Activated naive CD8-positive, alpha-beta T cell treated with anti-CD3 and anti-CD28 coated beads for 36 hours (primary cell): ENCODE measurements around the gene GJB1. TPM values are rescaled to one million over a fixed set of nuclear protein-coding genes. Genes with fewer than 3 reads are reported as not detected.
A peak's percentile ranks its signal among the peaks of the same experiment; 100 is the strongest.
"Not testable (repeated sequence)": the region's sequence is repeated elsewhere in the genome, so short reads cannot be mapped to it uniquely, and the experiment has no call there.

Source experiments
- DNase-seq: peaks from one replicate; pipeline ENCODE4 v3.0.0; 2021
- H3K27ac Mint-ChIP-seq: one replicate; pipeline ENCODE4 v1.8.0; 2022; ENCODE audit warnings: mild to moderate bottlenecking, moderate library complexity, mixed read lengths
- H3K27me3 Mint-ChIP-seq: one replicate; pipeline ENCODE4 v1.8.0; 2022; ENCODE audit warnings: mild to moderate bottlenecking, mixed read lengths
- H3K36me3 Mint-ChIP-seq: one replicate; pipeline ENCODE4 v1.8.0; 2021; ENCODE audit warnings: mild to moderate bottlenecking, mixed read lengths
- H3K4me1 Mint-ChIP-seq: one replicate; pipeline ENCODE4 v1.8.0; 2021; ENCODE audit warnings: mixed read lengths
- H3K4me3 Mint-ChIP-seq: one replicate; pipeline ENCODE4 v1.8.0; 2022; ENCODE audit warnings: mild to moderate bottlenecking, moderate library complexity, mixed read lengths
- H3K9me3 Mint-ChIP-seq: one replicate; pipeline ENCODE4 v1.8.0; 2022; ENCODE audit warnings: mixed read lengths
- total RNA-seq, 2 experiments: library from RNA; stranded (reverse); gene quantifications; one replicate each; pipeline ENCODE4 v1.2.3, GENCODE V29; 2021

GJB1 gene
- total RNA-seq, 2 experiments from 2014 or later = not detected

GRCh38 chrX:71235482-71235881, 12.5 kb downstream of the GJB1 start:
- H3K4me1 Mint-ChIP-seq = no peaks in the 10 kb centered on the region
- no peak overlapping the region for H3K27ac Mint-ChIP-seq
- H3K9me3 Mint-ChIP-seq = no peaks in the 10 kb centered on the region
- H3K27me3 Mint-ChIP-seq = no peaks in the 10 kb centered on the region
- no peak for DNase-seq
- H3K4me3 Mint-ChIP-seq = no peak overlapping the region
- peaks cover 7% of the 10 kb centered on the region for H3K36me3 Mint-ChIP-seq

DNA sequence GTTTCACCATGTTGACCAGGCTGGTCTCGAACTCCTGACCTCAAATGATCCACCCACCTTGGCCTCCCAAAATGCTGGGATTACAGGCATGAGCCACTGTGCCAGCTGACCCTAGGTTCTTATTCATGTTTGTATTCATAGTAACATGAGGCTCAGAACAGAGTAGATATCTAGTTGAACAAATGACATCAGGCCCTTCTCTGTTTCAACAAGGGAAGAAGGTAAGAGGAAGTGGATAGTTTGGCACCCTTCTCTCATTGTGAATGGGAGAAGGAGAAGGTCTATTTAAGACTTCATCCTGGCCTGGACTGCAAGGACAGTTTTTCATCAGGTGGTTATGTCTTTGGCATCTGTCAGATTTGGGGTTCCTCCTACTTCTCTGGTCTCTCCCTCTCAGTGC, 13.8 kb downstream of the GJB1 start:
- Mint-ChIP-seq H3K36me3 (peaks cover 17% of the 10 kb centered on the region), H3K27ac (no peak overlapping the region), H3K27me3 (no peaks in the 10 kb centered on the region), H3K4me3 (no peak overlapping the region), H3K4me1 (no peaks in the 10 kb centered on the region), H3K9me3 (no peaks in the 10 kb centered on the region)
- DNase-seq = no peak

- Mint-ChIP-seq H3K27ac (no peak overlapping the region), H3K36me3 (peaks cover 20% of the 10 kb centered on the region), H3K4me1 (no peaks in the 10 kb centered on the region), H3K4me3 (no peak overlapping the region), H3K27me3 (no peaks in the 10 kb centered on the region), H3K9me3 (no peaks in the 10 kb centered on the region)
- DNase-seq = no peak
Measured at GRCh38 chrX:71239781-71240180, 16.8 kb downstream of the GJB1 start.

DNA sequence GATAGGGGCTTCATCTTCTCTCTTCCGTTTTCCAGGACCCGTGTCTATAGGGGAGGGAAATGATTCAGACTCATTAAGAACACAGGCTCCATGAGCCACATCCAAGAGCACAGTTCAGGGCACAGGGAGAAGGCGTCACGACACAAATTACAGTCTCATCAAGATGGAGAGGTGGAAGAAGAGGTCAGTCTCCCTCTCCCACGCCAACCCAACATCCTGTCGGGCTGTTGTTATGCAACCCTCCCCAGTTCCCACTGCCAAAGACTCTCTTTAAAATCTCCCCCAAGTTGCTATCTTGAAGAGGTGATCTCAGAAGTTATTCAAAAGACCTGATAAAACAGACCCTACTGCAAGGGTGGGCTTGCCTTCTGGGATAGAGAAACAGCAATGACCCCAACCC, 18.3 kb downstream of the GJB1 start:
- Mint-ChIP-seq H3K27ac (no peak overlapping the region), H3K4me3 (no peak overlapping the region), H3K36me3 (peaks cover 23% of the 10 kb centered on the region), H3K9me3 (no peaks in the 10 kb centered on the region), H3K27me3 (no peaks in the 10 kb centered on the region), H3K4me1 (no peaks in the 10 kb centered on the region)
- DNase-seq = no peak

GRCh38 chrX:71244359-71245128, 21.5 kb downstream of the GJB1 start:
- Mint-ChIP-seq H3K27me3 (no peaks in the 10 kb centered on the region), H3K9me3 (no peaks in the 10 kb centered on the region), H3K4me1 (no peaks in the 10 kb centered on the region), H3K36me3 (peaks cover 23% of the 10 kb centered on the region), H3K27ac (no peak overlapping the region), H3K4me3 (no peak overlapping the region)
- no peak for DNase-seq

- Mint-ChIP-seq H3K9me3 (no peaks in the 10 kb centered on the region), H3K4me1 (no peaks in the 10 kb centered on the region), H3K27me3 (no peaks in the 10 kb centered on the region), H3K4me3 (no peak overlapping the region), H3K36me3 (peaks cover 21% of the 10 kb centered on the region), H3K27ac (no peak overlapping the region)
- DNase-seq = no peak
Measured at GRCh38 chrX:71245159-71245558, 22.1 kb downstream of the GJB1 start.

- H3K4me1 Mint-ChIP-seq = peaks cover 31% of the 10 kb centered on the region
- peaks cover 10% of the 10 kb centered on the region for H3K36me3 Mint-ChIP-seq
- no peaks in the 10 kb centered on the region for H3K27me3 Mint-ChIP-seq
- no peaks in the 10 kb centered on the region for H3K9me3 Mint-ChIP-seq
- H3K4me3 Mint-ChIP-seq = peak overlapping the region; percentile 47
- DNase-seq = no peak
- peak overlapping the region; percentile 63 for H3K27ac Mint-ChIP-seq
Measured at GRCh38 chrX:71250841-71251240, 27.8 kb downstream of the GJB1 start.

GRCh38 chrX:71251466-71251973, 28.5 kb downstream of the GJB1 start:
- peak overlapping the region; percentile 88 for H3K4me3 Mint-ChIP-seq
- peaks cover 10% of the 10 kb centered on the region for H3K36me3 Mint-ChIP-seq
- no peaks in the 10 kb centered on the region for H3K9me3 Mint-ChIP-seq
- peaks cover 32% of the 10 kb centered on the region for H3K4me1 Mint-ChIP-seq
- DNase-seq = peak; percentile 26
- no peaks in the 10 kb centered on the region for H3K27me3 Mint-ChIP-seq
- peak overlapping the region; percentile 63 for H3K27ac Mint-ChIP-seq

DNA sequence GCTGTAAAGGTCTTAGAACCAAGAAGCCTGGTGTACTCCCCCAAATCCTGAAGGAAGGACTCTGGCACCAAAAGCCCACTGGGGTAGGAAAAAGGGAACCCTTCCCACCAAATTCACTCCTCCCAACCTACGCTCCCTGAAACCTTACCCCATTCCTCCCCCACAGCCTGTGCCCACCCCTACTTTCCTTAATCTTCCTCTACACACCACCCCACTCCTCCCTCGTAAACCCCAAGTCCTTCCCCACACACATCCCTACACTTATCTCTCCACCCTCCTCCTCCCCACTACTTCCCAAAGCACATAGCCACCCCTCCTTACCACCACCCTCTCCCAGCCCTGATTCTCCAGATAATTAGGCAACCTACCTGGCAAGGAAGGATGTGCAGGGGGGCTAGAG, 29.2 kb downstream of the GJB1 start:
- peak overlapping the region; percentile 88 for H3K4me3 Mint-ChIP-seq

GRCh38 chrX:71253253-71254091, 30.4 kb downstream of the GJB1 start:
- DNase-seq = peak; percentile 49
- peak overlapping the region; percentile 94 for H3K27ac Mint-ChIP-seq
- peaks cover 32% of the 10 kb centered on the region for H3K4me1 Mint-ChIP-seq
- no peaks in the 10 kb centered on the region for H3K9me3 Mint-ChIP-seq
- H3K4me3 Mint-ChIP-seq = peak overlapping the region; percentile 88
- H3K36me3 Mint-ChIP-seq = peaks cover 10% of the 10 kb centered on the region
- H3K27me3 Mint-ChIP-seq = no peaks in the 10 kb centered on the region

More for the DNA sequence above, 29.2 kb downstream of the GJB1 start:
- no peak for DNase-seq
- no peaks in the 10 kb centered on the region for H3K9me3 Mint-ChIP-seq
- H3K36me3 Mint-ChIP-seq = peaks cover 10% of the 10 kb centered on the region
- H3K27ac Mint-ChIP-seq = no peak overlapping the region
- peaks cover 32% of the 10 kb centered on the region for H3K4me1 Mint-ChIP-seq
- no peaks in the 10 kb centered on the region for H3K27me3 Mint-ChIP-seq

DNA sequence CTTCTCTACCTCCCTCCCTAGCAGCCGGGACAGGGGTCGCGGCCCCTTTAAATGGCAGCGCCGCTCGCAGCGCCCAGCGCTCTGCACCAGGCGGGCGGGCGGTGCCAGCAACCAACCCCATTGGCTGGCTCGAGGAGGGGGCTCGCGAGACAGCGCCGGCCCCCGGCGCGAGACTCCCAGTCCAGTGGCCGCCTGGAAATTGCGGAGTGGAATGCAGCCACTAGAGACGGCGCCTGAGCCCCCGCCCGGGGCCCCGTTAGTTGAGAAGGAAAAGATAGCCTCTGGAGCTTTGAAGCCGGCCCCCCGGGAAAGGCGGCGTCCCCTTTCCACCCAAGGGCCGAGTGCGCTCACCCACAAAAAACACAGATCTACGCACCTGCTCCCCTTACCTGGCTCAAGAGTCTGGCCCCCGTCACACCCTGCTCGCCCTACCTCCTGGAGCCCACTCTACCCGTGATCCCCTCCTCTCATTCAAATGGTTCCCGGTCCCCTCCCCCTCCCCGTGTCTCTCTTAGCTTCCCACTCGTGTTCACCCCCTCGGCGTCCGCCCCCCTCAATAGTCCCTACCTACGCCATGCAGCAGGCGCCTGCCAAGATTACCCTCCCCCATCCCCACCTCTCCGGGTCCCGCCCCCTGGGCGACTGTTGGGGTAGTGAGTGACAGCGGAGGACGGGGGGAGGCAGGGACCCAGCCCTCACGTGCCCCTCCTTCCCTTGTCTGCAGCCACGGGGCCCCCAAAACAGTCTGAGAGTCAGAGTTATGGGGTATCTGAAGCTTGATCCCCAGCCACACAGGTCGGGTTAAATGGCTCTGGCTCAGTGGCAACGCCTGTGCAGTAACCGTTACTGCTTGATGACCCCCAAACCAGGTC, 31.3 kb downstream of the GJB1 start, which contains the start of gene ZMYM3:
Gene ZMYM3 (minus strand): TSS at position 49 of the 872 bp plus-strand sequence. CDS start 885 bp downstream, outside the sequence.
- no peaks in the 10 kb centered on the region for H3K9me3 Mint-ChIP-seq
- peak within 1 kb of the TSS; percentile 88 for H3K4me3 Mint-ChIP-seq
- peaks cover 9% of the 10 kb centered on the region for H3K36me3 Mint-ChIP-seq
- H3K4me1 Mint-ChIP-seq = peaks cover 32% of the 10 kb centered on the region
- H3K27me3 Mint-ChIP-seq = no peaks in the 10 kb centered on the region
- H3K27ac Mint-ChIP-seq = peak within 1 kb of the TSS; percentile 94
- DNase-seq = peak; percentile 85

DNA sequence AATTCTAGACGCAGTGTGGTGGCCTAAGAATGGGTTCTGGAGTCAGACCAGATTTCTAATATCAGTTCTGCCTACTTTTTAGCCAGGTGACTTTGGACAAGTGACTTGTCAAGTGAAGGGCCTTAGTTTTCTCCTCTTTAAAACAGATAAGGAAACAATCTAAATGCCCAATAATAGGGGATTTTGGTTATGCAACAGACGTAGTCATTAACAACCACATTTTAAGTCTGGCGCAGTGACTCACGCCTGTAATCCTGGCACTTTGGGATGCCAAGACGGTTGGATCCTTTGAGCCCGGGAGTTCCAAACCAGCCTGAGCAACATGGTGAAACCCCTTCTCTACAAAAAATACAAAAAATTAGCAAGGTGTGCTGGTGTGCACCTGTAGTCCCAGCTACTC, 33.0 kb downstream of the GJB1 start:
- Mint-ChIP-seq H3K27ac (peak overlapping the region; percentile 94), H3K36me3 (peaks cover 3% of the 10 kb centered on the region), H3K9me3 (no peaks in the 10 kb centered on the region), H3K4me1 (peaks cover 29% of the 10 kb centered on the region), H3K4me3 (peak overlapping the region; percentile 88), H3K27me3 (no peaks in the 10 kb centered on the region)
- DNase-seq = no peak

- Mint-ChIP-seq H3K27me3 (no peaks in the 10 kb centered on the region), H3K4me1 (peaks cover 21% of the 10 kb centered on the region), H3K9me3 (no peaks in the 10 kb centered on the region), H3K27ac (no peak overlapping the region), H3K36me3 (no peaks in the 10 kb centered on the region), H3K4me3 (no peak overlapping the region)
- DNase-seq = no peak
Measured at GRCh38 chrX:71256856-71257255, 33.8 kb downstream of the GJB1 start.

DNA sequence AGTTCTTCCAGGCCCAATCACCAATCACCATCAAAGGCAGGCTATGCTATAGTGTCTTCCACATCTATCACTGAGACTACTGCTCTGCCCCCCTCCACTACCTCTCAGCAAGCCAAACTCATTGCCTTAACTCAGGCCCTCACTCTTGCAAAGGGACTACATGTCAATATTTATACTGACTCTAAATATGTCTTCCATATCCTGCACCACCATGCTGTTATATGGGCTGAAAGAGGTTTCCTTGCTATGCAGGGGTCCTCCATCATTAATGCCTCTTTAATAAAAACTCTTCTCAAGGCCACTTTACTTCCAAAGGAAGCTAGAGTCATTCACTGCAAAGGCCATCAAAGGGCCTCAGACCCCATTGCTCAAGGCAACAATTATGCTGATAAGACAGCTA, 45.6 kb downstream of the GJB1 start:
- not testable (repeated sequence) for H3K4me3 Mint-ChIP-seq, H3K27ac Mint-ChIP-seq, H3K36me3 Mint-ChIP-seq, H3K27me3 Mint-ChIP-seq, H3K9me3 Mint-ChIP-seq, H3K4me1 Mint-ChIP-seq, DNase-seq
